GM12873 (cell line): Measurements from ENCODE around the gene VWA7.

ENCODE experiments used
- TF ChIP-seq, protein P1 (sequence below): IDR thresholded peaks from 2 replicates; pipeline ENCODE4 v1.5.1; 2012; ENCODE audit warnings: low read depth, mild to moderate bottlenecking, moderate library complexity, low read length, control low read depth; ENCODE audit not compliant: insufficient read depth; ENCODE audit errors: missing control alignments

The VWA7 gene

DNA sequence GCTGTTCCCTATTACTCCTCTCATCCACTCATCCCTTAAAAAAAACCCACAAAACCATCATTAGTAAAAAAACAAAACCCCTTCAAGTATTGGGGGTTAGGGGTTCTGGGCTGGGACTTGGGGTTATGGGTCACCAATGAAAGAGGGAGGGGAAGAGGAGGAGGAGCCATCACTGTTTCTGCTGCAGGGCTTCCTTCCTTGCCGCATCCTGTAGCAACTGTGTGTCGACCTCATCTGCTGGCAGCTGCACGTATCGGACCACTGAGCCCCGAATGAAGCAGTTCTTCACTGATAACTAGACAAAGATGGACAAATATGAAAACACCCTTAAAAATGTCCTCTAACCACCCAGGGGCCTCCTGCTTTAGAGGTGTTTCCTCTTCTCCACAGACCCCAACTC lies 20.5 kb upstream of the VWA7 start:
- TF ChIP-seq, protein P1, sequence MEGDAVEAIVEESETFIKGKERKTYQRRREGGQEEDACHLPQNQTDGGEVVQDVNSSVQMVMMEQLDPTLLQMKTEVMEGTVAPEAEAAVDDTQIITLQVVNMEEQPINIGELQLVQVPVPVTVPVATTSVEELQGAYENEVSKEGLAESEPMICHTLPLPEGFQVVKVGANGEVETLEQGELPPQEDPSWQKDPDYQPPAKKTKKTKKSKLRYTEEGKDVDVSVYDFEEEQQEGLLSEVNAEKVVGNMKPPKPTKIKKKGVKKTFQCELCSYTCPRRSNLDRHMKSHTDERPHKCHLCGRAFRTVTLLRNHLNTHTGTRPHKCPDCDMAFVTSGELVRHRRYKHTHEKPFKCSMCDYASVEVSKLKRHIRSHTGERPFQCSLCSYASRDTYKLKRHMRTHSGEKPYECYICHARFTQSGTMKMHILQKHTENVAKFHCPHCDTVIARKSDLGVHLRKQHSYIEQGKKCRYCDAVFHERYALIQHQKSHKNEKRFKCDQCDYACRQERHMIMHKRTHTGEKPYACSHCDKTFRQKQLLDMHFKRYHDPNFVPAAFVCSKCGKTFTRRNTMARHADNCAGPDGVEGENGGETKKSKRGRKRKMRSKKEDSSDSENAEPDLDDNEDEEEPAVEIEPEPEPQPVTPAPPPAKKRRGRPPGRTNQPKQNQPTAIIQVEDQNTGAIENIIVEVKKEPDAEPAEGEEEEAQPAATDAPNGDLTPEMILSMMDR = no peak

DNA sequence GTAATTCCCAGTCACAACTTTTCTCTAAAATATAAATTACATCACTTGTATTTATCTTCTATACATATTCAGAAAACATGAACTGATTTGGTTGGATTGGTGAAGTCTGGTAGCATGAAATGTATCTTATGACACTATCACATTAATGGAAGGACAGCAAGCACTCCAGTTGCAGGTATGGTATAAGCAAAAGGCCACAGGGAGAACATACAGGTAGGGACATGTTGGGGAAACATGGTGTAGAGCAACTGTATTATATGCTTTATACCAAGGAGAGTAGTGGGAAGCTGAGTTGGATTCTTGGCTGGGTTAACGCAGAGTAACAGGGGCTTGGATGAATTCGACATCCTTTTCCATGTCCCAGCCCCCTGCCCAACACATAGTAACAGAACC lies 19.9 kb upstream of the VWA7 start:
- TF ChIP-seq, protein P1 = no peak

DNA sequence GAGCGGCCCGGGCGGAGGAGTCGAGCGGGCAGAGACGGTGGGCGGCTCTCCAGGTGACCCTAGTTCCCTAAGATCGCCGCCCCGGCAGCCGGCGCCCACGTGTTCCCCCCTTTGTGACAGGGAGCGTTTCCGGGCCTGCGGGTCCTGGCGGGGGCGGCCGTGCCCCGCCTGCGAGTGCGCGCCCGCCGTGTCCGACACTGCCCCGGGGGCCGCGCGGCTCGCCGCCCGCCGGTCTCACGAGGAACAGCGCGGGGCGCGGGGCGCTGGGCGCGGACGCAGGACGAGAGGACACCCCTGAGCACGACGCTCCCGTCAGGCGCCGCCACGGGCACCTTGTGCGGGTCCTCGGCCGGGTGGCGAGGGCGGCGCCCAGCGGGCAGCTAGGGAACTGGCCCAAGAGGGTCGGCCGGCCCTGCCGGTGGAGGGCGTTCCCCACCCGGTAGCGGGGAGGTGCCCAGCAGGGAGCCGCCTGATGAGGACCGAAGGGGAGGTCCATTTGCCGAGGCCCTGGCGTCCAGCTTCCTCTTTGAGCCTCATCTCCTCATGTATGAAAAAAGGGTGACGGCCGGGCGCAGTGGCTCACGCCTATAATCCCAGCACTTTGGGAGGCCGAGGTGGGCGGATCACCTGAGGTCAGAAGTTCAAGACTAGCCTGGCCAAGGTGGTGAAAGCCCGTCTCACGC lies 18.6 kb upstream of the VWA7 start, which contains the start of gene VARS1:
VARS1 (minus strand) TSS at position 137 of the 683 bp plus-strand sequence. CDS start 535 bp downstream, outside the sequence.
- TF ChIP-seq, protein P1 = peak; percentile 83

DNA sequence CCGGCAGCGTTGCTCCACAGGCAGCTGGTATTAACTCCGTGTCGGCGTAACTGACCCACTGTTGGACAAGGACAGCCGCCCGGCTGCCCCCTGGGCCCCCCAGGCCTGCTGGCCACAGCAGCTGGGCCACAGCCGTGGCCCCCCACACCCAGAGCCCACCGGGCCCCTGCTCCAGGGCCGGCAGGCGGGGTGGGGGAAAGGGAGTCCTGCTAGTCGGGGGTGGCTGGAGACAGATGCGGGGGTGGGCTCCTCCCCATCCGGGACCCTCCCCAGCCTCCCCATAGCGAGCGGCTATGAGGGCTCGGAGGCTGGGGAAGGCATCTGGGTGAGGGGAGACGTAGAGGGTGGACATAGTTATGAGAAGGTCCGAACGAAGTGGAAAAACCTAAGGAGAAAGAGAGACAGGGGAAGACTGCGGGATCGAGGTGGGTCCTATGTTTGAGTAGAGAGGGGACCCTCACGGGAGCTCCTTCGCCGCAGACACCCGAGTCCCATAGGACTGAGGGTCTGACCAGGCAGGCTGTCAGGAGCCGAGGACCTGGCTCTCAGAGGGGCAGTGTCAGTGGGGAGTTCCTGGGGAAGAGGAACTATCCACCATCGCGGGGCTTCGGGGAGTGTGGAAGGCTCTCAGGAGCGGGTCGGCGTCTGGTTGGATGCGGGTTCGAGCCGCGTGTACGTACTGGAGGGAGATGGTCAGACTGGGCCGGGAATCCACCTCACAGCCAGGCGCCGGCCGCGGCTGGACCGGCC lies 17.9 kb upstream of the VWA7 start:
- TF ChIP-seq, protein P1 = no peak

DNA sequence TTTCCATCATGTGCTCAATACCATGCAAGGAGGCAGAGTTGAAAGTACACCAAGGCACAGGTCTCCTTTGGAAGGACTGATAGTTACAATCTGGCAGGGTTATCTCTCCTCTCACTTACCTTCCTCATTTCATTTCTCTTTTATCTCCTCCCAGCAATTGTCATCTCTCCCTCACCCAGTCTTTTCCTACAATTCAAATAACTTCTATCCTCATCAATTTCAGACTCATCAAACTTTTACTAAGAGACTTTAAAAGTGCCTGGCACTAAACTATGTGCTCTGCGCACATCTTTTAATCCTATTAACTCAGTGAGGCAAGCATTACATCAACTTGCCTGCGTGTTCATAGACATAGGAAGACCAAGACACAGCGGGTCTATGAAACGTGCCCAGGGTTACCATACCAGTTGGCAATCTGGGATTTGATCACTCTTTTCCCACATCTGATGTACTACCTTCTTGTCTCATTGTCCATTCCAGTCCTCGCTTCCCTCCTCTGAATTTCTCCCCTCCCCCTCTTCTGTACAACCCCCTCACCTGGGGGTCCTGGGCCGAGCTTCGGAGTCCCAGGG lies 17.3 kb upstream of the VWA7 start:
- TF ChIP-seq, protein P1 = no peak

DNA sequence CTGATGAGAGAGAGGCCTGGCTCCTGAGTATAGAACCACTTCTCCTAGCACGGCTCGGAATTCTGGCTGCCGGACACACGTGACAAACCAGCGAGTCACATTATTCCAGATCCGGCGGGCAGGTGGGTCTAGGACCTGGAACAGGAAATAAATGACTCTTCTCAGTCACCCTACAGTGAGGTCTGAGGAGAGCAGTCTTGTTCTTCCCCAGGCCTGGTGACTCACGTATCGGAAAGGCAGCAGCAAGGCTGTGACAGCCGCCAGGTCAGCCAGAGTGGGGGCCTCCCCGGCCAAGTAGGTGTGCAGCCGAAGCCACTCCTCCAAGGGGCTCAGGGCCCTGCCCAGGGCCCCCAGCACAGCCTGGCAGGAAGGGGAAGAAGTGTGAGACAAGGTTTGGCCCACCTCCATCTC lies 15.6 kb upstream of the VWA7 start:
- TF ChIP-seq, protein P1 = no peak

DNA sequence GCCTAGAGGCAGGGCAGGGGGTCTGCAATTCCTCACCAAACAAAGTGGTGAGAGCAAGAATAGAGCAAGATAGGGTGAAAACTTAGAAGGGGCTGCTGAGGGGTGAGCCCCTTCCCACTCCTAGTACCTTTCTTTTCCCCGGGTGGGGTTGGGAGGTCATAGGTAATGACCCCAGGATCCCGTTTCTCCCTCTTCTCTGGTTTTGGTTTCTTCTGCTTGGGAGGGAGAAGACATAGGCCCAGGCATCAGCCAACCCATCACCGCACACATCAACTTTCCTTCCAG lies 14.9 kb upstream of the VWA7 start:
- TF ChIP-seq, protein P1 = no peak
